Spleen (tissue), 11 donors: Measurements from ENCODE around the gene DPF3. TPM values are rescaled to one million over a fixed set of nuclear protein-coding genes. Genes with fewer than 3 reads are reported as not detected.

Source experiments
- DNase-seq: peaks from one replicate; pipeline ENCODE4 v3.0.0-alpha.2; 2020
- H3K27ac ChIP-seq, 8 donors: fragments of 200-600 bp; sonication (generic) in 7 of 8; 1 replicate in 4 of 8; 2 replicates in 4 of 8; pipeline versions ENCODE4 v1.5.0 to v1.8.0; 2016 to 2021; ENCODE audit warnings: inconsistent platforms in 4 of 8, mild to moderate bottlenecking in 4 of 8, moderate library complexity in 1 of 8
- H3K27me3 ChIP-seq, 7 donors: fragments of 200-600 bp; sonication (generic) in 6 of 7; replicated peaks in 1 of 7; 1 replicate in 4 of 7; 2 replicates in 3 of 7; pipeline versions ENCODE4 v1.5.0 to v1.8.0; 2016 to 2021; ENCODE audit warnings: inconsistent platforms in 3 of 7, mild to moderate bottlenecking in 1 of 7
- H3K36me3 ChIP-seq, 6 donors: fragments of 200-600 bp; sonication (generic) in 5 of 6; 1 replicate in 4 of 6; 2 replicates in 2 of 6; pipeline versions ENCODE4 v1.5.0 to v1.8.0; 2016 to 2021; ENCODE audit warnings: inconsistent platforms in 2 of 6
- H3K4me1 ChIP-seq, 6 donors: fragments of 200-600 bp; sonication (generic) in 5 of 6; 1 replicate in 3 of 6; 2 replicates in 3 of 6; pipeline versions ENCODE4 v1.5.0 to v1.8.0; 2016 to 2021; ENCODE audit warnings: inconsistent platforms in 3 of 6
- H3K4me3 ChIP-seq, 8 donors: fragments of 200-600 bp; sonication (generic) in 7 of 8; 1 replicate in 4 of 8; 2 replicates in 4 of 8; pipeline versions ENCODE4 v1.5.0 to v1.8.0; 2016 to 2021; ENCODE audit warnings: inconsistent platforms in 4 of 8, mild to moderate bottlenecking in 4 of 8, moderate library complexity in 2 of 8
- H3K9me3 ChIP-seq, 8 donors: fragments of 200-600 bp; sonication (generic) in 7 of 8; 1 replicate in 4 of 8; 2 replicates in 4 of 8; pipeline versions ENCODE4 v1.5.0 to v1.8.0; 2016 to 2021; ENCODE audit warnings: inconsistent platforms in 4 of 8
- CTCF ChIP-seq, 11 experiments: fragments of 200-600 bp in 7 of 11; fragments of 450-650 bp in 4 of 11; sonication (generic) in 4 of 11; IDR thresholded peaks in 8 of 11; conservative IDR thresholded peaks in 3 of 11; 1 replicate in 7 of 11; 2 replicates in 4 of 11; pipeline versions ENCODE4 v1.4.0 to v1.8.0; 2016 to 2021; ENCODE audit warnings: antibody characterized with exemption in 11 of 11, inconsistent platforms in 4 of 11, mild to moderate bottlenecking in 1 of 11
- POLR2A ChIP-seq, 3 donors: fragments of 450-650 bp; IDR thresholded peaks; one replicate each; pipeline ENCODE4 v1.5.1; 2017; ENCODE audit warnings: antibody characterized with exemption in 3 of 3, mild to moderate bottlenecking in 1 of 3
- POLR2AphosphoS5 ChIP-seq, 3 donors: sonication (generic); formaldehyde crosslinking; IDR thresholded peaks; one replicate each; pipeline ENCODE4 v1.5.1; 2017; ENCODE audit warnings: antibody characterized with exemption in 3 of 3
- WGBS, 5 donors: extraction: QIAGEN DNeasy Blood & Tissue Kit in 3 of 5; methylation state at CpG; one replicate each; pipeline versions ENCODE4 v1.1.5 to v1.1.7; 2013 to 2018; 5-methylcytosine and 5-hydroxymethylcytosine counted together
- intact Hi-C: fragments of 100-400 bp; cut with DNase I; formaldehyde crosslinking; loops from one replicate; pipeline ENCODE4 v1.15.0; 2023; ENCODE audit warnings: low total_unique reads
- polyA plus RNA-seq, 3 donors: library from polyadenylated mRNA; stranded (reverse); fragments of 200-250 nt; gene quantifications; one replicate each; pipeline ENCODE4 v1.2.1, GENCODE V29; 2013
- total RNA-seq, 7 donors: library from RNA; depleted of rRNA in 3 of 7; stranded (reverse); fragments of >200 nt in 3 of 7; fragmentation: NEBNext Ultra II Directional in 4 of 7; extraction: Animal tissue kit (Norgen Biotek cat#: 25700) in 4 of 7; gene quantifications; one replicate each; pipeline versions ENCODE4 v1.1.0 to v1.2.1, GENCODE V29; 2016 to 2021
- donor health status: healthy with polysubstance abuse.
- donor health status: DM: no; HTN: no; CAD: no; lungs with moderate emphysema.
- donor health status: DM: no; HTN: no; CAD: no.
- donor health status: Bipolar disorder and iron deficiency.
- donor health status: healthy.
- donor health status: DM: no; HTN: no; CAD: no.
- donor health status: DM: yes; HTN: yes; CAD: no.

DPF3 gene
- total and polyA plus RNA-seq, 10 donors = 0.76 to 8.9 (median 3.0) TPM

DNA sequence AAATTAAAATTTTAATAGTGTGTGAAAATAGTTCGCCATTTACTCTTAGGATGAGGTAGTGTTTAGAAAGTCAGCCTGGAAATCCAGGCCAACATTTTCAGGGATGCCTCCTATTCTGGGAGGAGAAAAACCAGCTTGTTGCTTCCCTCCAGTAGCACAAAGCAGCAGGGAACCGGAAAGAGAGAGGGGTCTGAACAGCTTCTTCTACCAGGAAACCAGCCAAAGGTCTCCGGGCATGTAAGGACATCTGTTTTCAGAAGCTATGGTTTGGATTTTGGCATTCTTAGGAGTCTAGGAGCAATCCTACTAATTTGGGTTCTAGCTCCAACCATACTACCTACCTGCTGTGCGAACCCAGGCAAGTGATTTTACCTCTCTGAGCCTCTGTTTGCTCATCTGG is 85.3 kb downstream of the DPF3 start:
- no peak overlapping the region for H3K27ac ChIP-seq
- H3K27me3 ChIP-seq = no peaks in the 10 kb centered on the region
- H3K4me1 ChIP-seq = peaks cover 0 to 8% (median 0%) of the 10 kb centered on the region in 6 donors
- no peaks in the 10 kb centered on the region for H3K36me3 ChIP-seq
- DNase-seq = no peak
- intact Hi-C loops = no loop called here
- H3K4me3 ChIP-seq = no peak overlapping the region
- no peak for TF ChIP-seq CTCF (IDR thresholded peaks at IDR 0.05 in 8 of 11, conservative IDR thresholded peaks at IDR 0.05 in 3 of 11)
- no peak for TF ChIP-seq POLR2AphosphoS5 (IDR thresholded peaks at IDR 0.05)
- no peak for TF ChIP-seq POLR2A (IDR thresholded peaks at IDR 0.05)
- 83 to 92% (median 89%) methylated on average over 4 of the region's 4 CpGs for WGBS, 5 donors
- H3K9me3 ChIP-seq = no peaks in the 10 kb centered on the region

DNA sequence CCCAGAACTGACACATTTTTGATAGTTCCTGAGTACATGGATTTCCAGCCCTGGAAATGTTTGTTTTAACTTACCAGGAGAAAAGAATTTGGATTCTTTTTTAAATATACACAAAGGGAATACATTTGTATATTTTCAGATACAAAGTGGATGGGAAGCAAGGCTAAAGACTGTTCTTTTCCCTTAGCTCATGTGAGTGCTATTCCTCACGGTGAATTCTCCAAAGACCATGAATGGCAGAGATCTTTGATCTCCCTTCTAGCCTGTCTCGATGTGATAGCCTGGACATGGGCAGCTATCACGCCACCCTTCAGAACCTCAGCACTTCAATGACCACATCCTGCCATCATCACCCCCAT is 91.3 kb downstream of the DPF3 start:
- intact Hi-C loops = no loop called here
- 91 to 96% (median 94%) methylated on average over 3 of the region's 3 CpGs for WGBS, 5 donors
- Histone ChIP-seq H3K36me3 (no peaks in the 10 kb centered on the region), H3K27me3 (no peaks in the 10 kb centered on the region), H3K4me1 (no peaks in the 10 kb centered on the region), H3K27ac (no peak overlapping the region), H3K9me3 (no peaks in the 10 kb centered on the region), H3K4me3 (no peak overlapping the region)
- TF ChIP-seq POLR2AphosphoS5 (IDR thresholded peaks at IDR 0.05) (no peak), POLR2A (IDR thresholded peaks at IDR 0.05) (no peak), CTCF (IDR thresholded peaks at IDR 0.05 in 8 of 11, conservative IDR thresholded peaks at IDR 0.05 in 3 of 11) (no peak)
- no peak for DNase-seq

GRCh38 chr14:72801836-72802587 is 91.9 kb downstream of the DPF3 start:
- WGBS, 5 donors = 87 to 91% (median 88%) methylated on average over 4 to 5 of the region's 5 CpGs
- H3K4me1 ChIP-seq = no peaks in the 10 kb centered on the region
- no peak overlapping the region for H3K4me3 ChIP-seq
- no peaks in the 10 kb centered on the region for H3K36me3 ChIP-seq
- TF ChIP-seq POLR2A (IDR thresholded peaks at IDR 0.05) = no peak
- no peaks in the 10 kb centered on the region for H3K27me3 ChIP-seq
- intact Hi-C loops = no loop called here
- H3K27ac ChIP-seq = no peak overlapping the region
- no peak for DNase-seq
- no peaks in the 10 kb centered on the region for H3K9me3 ChIP-seq

DNA sequence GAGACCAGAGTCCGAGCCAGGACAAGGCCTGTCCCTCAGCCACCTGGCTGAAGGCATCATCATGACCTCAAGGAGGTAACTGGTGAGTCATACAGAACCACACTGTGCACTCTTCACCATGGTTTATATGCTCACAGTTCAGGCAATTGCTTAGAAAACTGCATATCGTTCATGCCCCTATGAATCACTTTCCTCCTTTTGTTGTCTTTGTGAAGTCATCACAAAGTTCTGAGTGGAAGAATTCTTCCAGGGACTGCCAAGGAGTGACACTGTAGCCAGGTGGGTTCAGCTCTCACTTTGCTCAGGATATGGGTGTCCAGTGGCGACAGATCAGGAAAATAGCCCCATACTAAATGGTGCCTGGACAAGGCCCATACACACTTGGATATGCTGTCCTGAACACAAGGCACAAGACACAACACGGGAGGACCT is 92.5 kb downstream of the DPF3 start:
- intact Hi-C loops = no loop called here
- TF ChIP-seq POLR2A (IDR thresholded peaks at IDR 0.05) = no peak
- no peak for TF ChIP-seq CTCF (IDR thresholded peaks at IDR 0.05 in 8 of 11, conservative IDR thresholded peaks at IDR 0.05 in 3 of 11)
- TF ChIP-seq POLR2AphosphoS5 (IDR thresholded peaks at IDR 0.05) = no peak
- DNase-seq = no peak
- no peak overlapping the region for H3K27ac ChIP-seq
- WGBS, 5 donors = 75 to 84% (median 79%) methylated on average over 4 of the region's 4 CpGs
- no peak overlapping the region for H3K4me3 ChIP-seq
- H3K4me1 ChIP-seq = no peaks in the 10 kb centered on the region
- no peaks in the 10 kb centered on the region for H3K36me3 ChIP-seq
- H3K9me3 ChIP-seq = no peaks in the 10 kb centered on the region
- H3K27me3 ChIP-seq = no peaks in the 10 kb centered on the region
